IMR-90 (cell line): ENCODE measurements around the gene SEBOX. TPM values are rescaled to one million over a fixed set of nuclear protein-coding genes. Genes with fewer than 3 reads are reported as not detected.
A peak's percentile ranks its signal among the peaks of the same experiment; 100 is the strongest.

Experiments
- ATAC-seq: fragments of 200-7000 bp; cut with Tn5 transposase; 2 replicates; pipeline ENCODE4 v1.9.1; 2020; ENCODE audit warnings: low read depth, mild to moderate bottlenecking, moderate library complexity
- BruUV-seq: library from RNA; stranded (reverse); fragments of 400-500 nt; replicated peaks from 2 replicates; lab custom pipeline; 2021; lab: Mats Ljungman, UMichigan
- CTCF ChIA-PET: fragments of 300-600 bp; formaldehyde crosslinking; extraction: SDS; loops from one replicate; lab custom pipeline; 2021; ENCODE audit warnings: antibody characterized with exemption; lab: Yijun Ruan, JAX
- POLR2A ChIA-PET: fragments of 300-600 bp; sonication (Branson Sonifier 250); formaldehyde crosslinking; loops from one replicate; lab custom pipeline; 2022; ENCODE audit warnings: antibody characterized with exemption; ENCODE audit not compliant: unreplicated experiment; lab: Charles Lee
- DNase-seq: peaks from one replicate; pipeline ENCODE4 v3.0.0; 2013
- H2AFZ ChIP-seq: replicated peaks from 2 replicates; pipeline ENCODE3; 2013; ENCODE audit warnings: low read length, mild to moderate bottlenecking; ENCODE audit not compliant: poor library complexity
- H2AK5ac ChIP-seq: 2 replicates; pipeline ENCODE4 v1.6.1; 2013; ENCODE audit warnings: low read depth, low read length, inconsistent platforms
- H2AK9ac ChIP-seq: replicated peaks from 2 replicates; pipeline ENCODE3; 2013; ENCODE audit warnings: mild to moderate bottlenecking, low read depth, low read length, moderate library complexity; ENCODE audit not compliant: poor library complexity
- H2BK120ac ChIP-seq: 2 replicates; pipeline ENCODE4 v1.6.1; 2013; ENCODE audit warnings: low read depth, low read length, inconsistent platforms
- H2BK15ac ChIP-seq: 3 replicates; pipeline ENCODE4 v1.6.1; 2013; ENCODE audit warnings: low read depth, low read length, inconsistent platforms
- H2BK20ac ChIP-seq: 2 replicates; pipeline ENCODE4 v1.6.1; 2013; ENCODE audit warnings: low read depth, mild to moderate bottlenecking, inconsistent platforms, low read length, moderate library complexity
- H2BK5ac ChIP-seq: 2 replicates; pipeline ENCODE4 v1.6.1; 2013; ENCODE audit warnings: mild to moderate bottlenecking, low read depth, low read length, inconsistent platforms; ENCODE audit not compliant: poor library complexity, severe bottlenecking
- H3K14ac ChIP-seq: replicated peaks from 2 replicates; pipeline ENCODE4 v1.6.1; 2013; ENCODE audit warnings: low read depth, low read length, inconsistent platforms
- H3K18ac ChIP-seq: 2 replicates; pipeline ENCODE4 v1.6.1; 2013; ENCODE audit warnings: low read depth, low read length, control low read depth
- H3K23ac ChIP-seq: 2 replicates; pipeline ENCODE4 v1.6.1; 2013; ENCODE audit warnings: low read depth, low read length, inconsistent platforms
- H3K27ac ChIP-seq: 2 replicates; pipeline ENCODE4 v1.5.1; 2013; ENCODE audit warnings: mild to moderate bottlenecking, control low read depth, low read length; ENCODE audit not compliant: insufficient read depth
- H3K27me3 ChIP-seq: 2 replicates; pipeline ENCODE4 v1.6.1; 2013; ENCODE audit warnings: low read length; ENCODE audit not compliant: control insufficient read depth, insufficient read depth
- H3K36me3 ChIP-seq: 2 replicates; pipeline ENCODE4 v1.6.1; 2013; ENCODE audit warnings: low read length, mixed read lengths; ENCODE audit not compliant: control insufficient read depth, insufficient read depth
- H3K4ac ChIP-seq: 2 replicates; pipeline ENCODE4 v1.6.1; 2013; ENCODE audit warnings: low read depth, low read length, inconsistent platforms
- H3K4me1 ChIP-seq: 2 replicates; pipeline ENCODE4 v1.6.1; 2013; ENCODE audit warnings: low read length, mixed read lengths; ENCODE audit not compliant: control insufficient read depth, insufficient read depth
- H3K4me2 ChIP-seq: 2 replicates; pipeline ENCODE4 v1.6.1; 2013; ENCODE audit warnings: low read depth, mild to moderate bottlenecking, control low read depth, low read length, moderate library complexity
- H3K4me3 ChIP-seq: 2 replicates; pipeline ENCODE4 v1.5.1; 2013; ENCODE audit warnings: low read depth, mild to moderate bottlenecking, control low read depth, low read length, moderate library complexity; ENCODE audit not compliant: insufficient read depth
- H3K56ac ChIP-seq: 2 replicates; pipeline ENCODE4 v1.6.1; 2013; ENCODE audit warnings: low read length, inconsistent platforms; ENCODE audit not compliant: insufficient read depth; ENCODE audit errors: extremely low read depth
- H3K79me1 ChIP-seq, 2 experiments: 2 replicates each; pipeline ENCODE4 v1.6.1; 2013; ENCODE audit warnings: low read length in 2 of 2, inconsistent platforms in 1 of 2, low read depth in 1 of 2
- H3K9ac ChIP-seq: 2 replicates; pipeline ENCODE4 v1.6.1; 2013; ENCODE audit warnings: low read depth, low read length, control low read depth
- H3K9me1 ChIP-seq: 2 replicates; pipeline ENCODE4 v1.6.1; 2013; ENCODE audit warnings: low read length, inconsistent platforms; ENCODE audit not compliant: insufficient read depth
- H3K9me3 ChIP-seq: 2 replicates; pipeline ENCODE4 v1.6.1; 2013; ENCODE audit warnings: low read length; ENCODE audit not compliant: control insufficient read depth, insufficient read depth
- H4K20me1 ChIP-seq: 2 replicates; pipeline ENCODE4 v1.6.1; 2013; ENCODE audit warnings: low read length, inconsistent platforms; ENCODE audit not compliant: insufficient read depth
- H4K5ac ChIP-seq: 2 replicates; pipeline ENCODE4 v1.6.1; 2013; ENCODE audit warnings: mild to moderate bottlenecking, low read depth, low read length, control low read depth
- H4K8ac ChIP-seq, 2 experiments: 2 replicates each; pipeline ENCODE4 v1.6.1; 2013; ENCODE audit warnings: low read depth in 2 of 2, low read length in 2 of 2, control low read depth in 1 of 2, inconsistent platforms in 1 of 2
- H4K91ac ChIP-seq: 2 replicates; pipeline ENCODE4 v1.6.1; 2013; ENCODE audit warnings: low read depth, low read length, inconsistent platforms; ENCODE audit not compliant: insufficient read depth
- BHLHE40 ChIP-seq: fragments of 150-350 bp; IDR thresholded peaks from 2 replicates; pipeline ENCODE4 v1.6.1; 2016; ENCODE audit warnings: mild to moderate bottlenecking, low read depth, low read length
- CEBPB ChIP-seq: IDR thresholded peaks from 2 replicates; pipeline ENCODE4 v1.6.1; 2012; ENCODE audit warnings: low read depth, low read length, improper control_type of control experiment
- CHD1 ChIP-seq: IDR thresholded peaks from 2 replicates; pipeline ENCODE4 v1.6.1; 2012; ENCODE audit warnings: low read depth, low read length, improper control_type of control experiment
- CTCF ChIP-seq: conservative IDR thresholded peaks from 2 replicates; pipeline ENCODE4 v1.5.1; 2012; ENCODE audit warnings: mild to moderate bottlenecking, low read depth, low read length, improper control_type of control experiment
- FOS ChIP-seq: fragments of 150-350 bp; IDR thresholded peaks from 2 replicates; pipeline ENCODE4 v1.6.1; 2016; ENCODE audit warnings: low read depth, low read length
- MAFK ChIP-seq: IDR thresholded peaks from 2 replicates; pipeline ENCODE4 v1.6.1; 2012; ENCODE audit warnings: low read depth, low read length, improper control_type of control experiment
- MAZ ChIP-seq: IDR thresholded peaks from 2 replicates; pipeline ENCODE4 v1.6.1; 2012; ENCODE audit warnings: low read depth, mild to moderate bottlenecking, low read length, improper control_type of control experiment, moderate library complexity, borderline replicate concordance
- MXI1 ChIP-seq: IDR thresholded peaks from 2 replicates; pipeline ENCODE4 v1.6.1; 2012; ENCODE audit warnings: low read depth, mild to moderate bottlenecking, low read length, moderate library complexity, borderline replicate concordance
- POLR2A ChIP-seq: IDR thresholded peaks from 2 replicates; pipeline ENCODE4 v1.6.1; 2012; ENCODE audit warnings: mild to moderate bottlenecking, low read depth, low read length
- RCOR1 ChIP-seq: IDR thresholded peaks from 2 replicates; pipeline ENCODE4 v1.6.1; 2012; ENCODE audit warnings: mild to moderate bottlenecking, low read length, improper control_type of control experiment; ENCODE audit not compliant: insufficient replicate concordance
- RFX5 ChIP-seq: IDR thresholded peaks from 2 replicates; pipeline ENCODE4 v1.8.0; 2012; ENCODE audit warnings: low read depth, mild to moderate bottlenecking, low read length, moderate library complexity
- SMC3 ChIP-seq: fragments of 150-350 bp; IDR thresholded peaks from 2 replicates; pipeline ENCODE4 v1.6.1; 2016; ENCODE audit warnings: low read depth, mild to moderate bottlenecking, antibody characterized with exemption, low read length, moderate library complexity
- USF2 ChIP-seq: fragments of 150-350 bp; IDR thresholded peaks from 2 replicates; pipeline ENCODE4 v1.6.1; 2017; ENCODE audit warnings: mild to moderate bottlenecking, antibody characterized with exemption, low read length, low read depth
- WGBS, 2 experiments: methylation state at CpG; one replicate each; pipeline versions ENCODE4 v1.1.5 to v1.1.7; 2013; ENCODE audit warnings: missing lambda C conversion rate in 2 of 2; ENCODE audit not compliant: insufficient read length in 1 of 2; ENCODE audit errors: extremely low coverage in 2 of 2; 5-methylcytosine and 5-hydroxymethylcytosine counted together
- dilution Hi-C: fragments of 300-500 bp; cut with HindIII; formaldehyde crosslinking; loops from one replicate; pipeline ENCODE4 v1.14.3; 2018; ENCODE audit warnings: low sequenced_read_pairs; ENCODE audit not compliant: unreplicated experiment
- in situ Hi-C: fragments of 300-500 bp; cut with MboI; formaldehyde crosslinking; loops from 3 replicates; pipeline ENCODE4 v1.14.3; 2019; ENCODE audit warnings: low sequenced_read_pairs, inconsistent platforms, mixed read lengths
- intact Hi-C: fragments of 100-400 bp; cut with micrococcal nuclease; formaldehyde crosslinking; loops from 2 replicates; pipeline ENCODE4 v1.10.0; 2022
- polyA plus RNA-seq, 3 experiments: library from polyadenylated mRNA; depleted of rRNA; stranded (reverse); fragments of >200 nt; gene quantifications; 2 replicates each; pipeline ENCODE4 v1.2.3, GENCODE V29; 2012; ENCODE audit warnings: low replicate concordance in 1 of 3
- total RNA-seq: library from RNA; depleted of rRNA; stranded (reverse); fragments of >200 nt; gene quantifications from 2 replicates; pipeline ENCODE4 v1.2.3, GENCODE V29; 2012

Gene SEBOX
- total and polyA plus RNA-seq, 2 of the 4 experiments (the other 2 are of a cell fraction) = not detected

- no peak overlapping the region for H2AK5ac ChIP-seq
- no peak overlapping the region for H3K4me2 ChIP-seq
- intact Hi-C loops (no loop called here), in situ Hi-C loops (no loop called here), dilution Hi-C loops (no loop called here)
- no peak overlapping the region for H3K14ac ChIP-seq
- H3K27ac ChIP-seq = no peak overlapping the region
- BruUV-seq = no TSS peak
- peak overlapping the region; percentile 15 for H2AFZ ChIP-seq
- H3K9me1 ChIP-seq = peaks cover 7% of the 10 kb centered on the region; the same call in 1 of the 2 replicates
- H3K18ac ChIP-seq = no peak overlapping the region
- H3K4me3 ChIP-seq = no peak overlapping the region
- POLR2A ChIA-PET = no interaction called here
- H2BK15ac ChIP-seq = no peak overlapping the region
- no peak for TF ChIP-seq MAFK
- TF ChIP-seq MXI1 = no peak
- TF ChIP-seq CTCF = no peak
- TF ChIP-seq MAZ = no peak
- no peak for TF ChIP-seq SMC3
- TF ChIP-seq CHD1 = no peak
- no peak for TF ChIP-seq CEBPB
- no peak for TF ChIP-seq RFX5
- no peak for TF ChIP-seq BHLHE40
- TF ChIP-seq RCOR1 = no peak
- no peak for TF ChIP-seq FOS
- no peak for TF ChIP-seq POLR2A
- TF ChIP-seq USF2 = no peak
- ATAC-seq (no peak), DNase-seq (no peak)
- H4K5ac ChIP-seq = no peak overlapping the region
- H2BK20ac ChIP-seq = no peak overlapping the region
- H3K27me3 ChIP-seq = no peaks in the 10 kb centered on the region
- H3K4ac ChIP-seq = no peak overlapping the region
- peaks cover 31% of the 10 kb centered on the region for H3K36me3 ChIP-seq
- no peaks in the 10 kb centered on the region for H3K9me3 ChIP-seq
- CTCF ChIA-PET = interaction anchor here (0.6 kb wide), 1 partner anchor 88 kb away, joined by 5 read pairs; no protein-coding TSS in a partner anchor
- H4K20me1 ChIP-seq = no peaks in the 10 kb centered on the region
- H2BK120ac ChIP-seq = no peak overlapping the region
- no CpG with 5 or more reads among the region's 2 CpGs for WGBS, 2 experiments
- no peak overlapping the region for H3K9ac ChIP-seq
- H3K4me1 ChIP-seq = peaks cover 9% of the 10 kb centered on the region
- H4K91ac ChIP-seq = no peak overlapping the region
- no peak overlapping the region for H2BK5ac ChIP-seq
- H3K23ac ChIP-seq = no peak overlapping the region
- H3K79me1 ChIP-seq = no peaks in the 10 kb centered on the region
- H3K56ac ChIP-seq = no peak overlapping the region; the same call in 1 of the 2 replicates
- no peak overlapping the region for H2AK9ac ChIP-seq
- no peak overlapping the region for H4K8ac ChIP-seq
These were observed 26.4 kb upstream of the SEBOX start for GRCh38 chr17:28391401-28391800.
